ENCODE measurements around the gene SFXN3.

Gene SFXN3

GRCh38 chr10:101060036-101060950, 29.3 kb downstream of the SFXN3 start:
- TF ChIP-seq CTCF (IDR thresholded peaks at IDR 0.05; ENCODE audit: extremely low read depth, missing control alignments): peak; percentile 87

GRCh38 chr10:101060951-101061623, 30.1 kb downstream of the SFXN3 start:
- TF ChIP-seq CTCF (IDR thresholded peaks at IDR 0.05; ENCODE audit: extremely low read depth, missing control alignments): no peak
- peak; percentile 98 for DNase-seq (ENCODE audit: low spot score)

More at GRCh38 chr10:101060036-101060950, 29.3 kb downstream of the SFXN3 start:
- DNase-seq (ENCODE audit: low spot score): peak; percentile 89

- no peak for DNase-seq (ENCODE audit: low spot score)
- TF ChIP-seq CTCF (IDR thresholded peaks at IDR 0.05; ENCODE audit: extremely low read depth, missing control alignments): no peak
Measured at GRCh38 chr10:101061624-101062231, 30.7 kb downstream of the SFXN3 start, which contains the start of gene KAZALD1. KAZALD1 (plus strand) TSS chr10:101061989; CDS start chr10:101062593, 604 bp downstream.

GRCh38 chr10:101062232-101063049, 31.4 kb downstream of the SFXN3 start:
- peak; percentile 82 for DNase-seq (ENCODE audit: low spot score)
- TF ChIP-seq CTCF (IDR thresholded peaks at IDR 0.05; ENCODE audit: extremely low read depth, missing control alignments): peak; percentile 94

- no peak for DNase-seq (ENCODE audit: low spot score)
- TF ChIP-seq CTCF (IDR thresholded peaks at IDR 0.05; ENCODE audit: extremely low read depth, missing control alignments): no peak
Measured at GRCh38 chr10:101063050-101063525, 32.1 kb downstream of the SFXN3 start.

GRCh38 chr10:101063548-101064414, 32.7 kb downstream of the SFXN3 start:
- no peak for TF ChIP-seq CTCF (IDR thresholded peaks at IDR 0.05; ENCODE audit: extremely low read depth, missing control alignments)
- no peak for DNase-seq (ENCODE audit: low spot score)
